Measurements from ENCODE around the gene PMIS2. TPM values are rescaled to one million over a fixed set of nuclear protein-coding genes. Genes with fewer than 3 reads are reported as not detected.

Gene PMIS2
- total RNA-seq, 2 donors from 2014 or later, result not detected

DNA sequence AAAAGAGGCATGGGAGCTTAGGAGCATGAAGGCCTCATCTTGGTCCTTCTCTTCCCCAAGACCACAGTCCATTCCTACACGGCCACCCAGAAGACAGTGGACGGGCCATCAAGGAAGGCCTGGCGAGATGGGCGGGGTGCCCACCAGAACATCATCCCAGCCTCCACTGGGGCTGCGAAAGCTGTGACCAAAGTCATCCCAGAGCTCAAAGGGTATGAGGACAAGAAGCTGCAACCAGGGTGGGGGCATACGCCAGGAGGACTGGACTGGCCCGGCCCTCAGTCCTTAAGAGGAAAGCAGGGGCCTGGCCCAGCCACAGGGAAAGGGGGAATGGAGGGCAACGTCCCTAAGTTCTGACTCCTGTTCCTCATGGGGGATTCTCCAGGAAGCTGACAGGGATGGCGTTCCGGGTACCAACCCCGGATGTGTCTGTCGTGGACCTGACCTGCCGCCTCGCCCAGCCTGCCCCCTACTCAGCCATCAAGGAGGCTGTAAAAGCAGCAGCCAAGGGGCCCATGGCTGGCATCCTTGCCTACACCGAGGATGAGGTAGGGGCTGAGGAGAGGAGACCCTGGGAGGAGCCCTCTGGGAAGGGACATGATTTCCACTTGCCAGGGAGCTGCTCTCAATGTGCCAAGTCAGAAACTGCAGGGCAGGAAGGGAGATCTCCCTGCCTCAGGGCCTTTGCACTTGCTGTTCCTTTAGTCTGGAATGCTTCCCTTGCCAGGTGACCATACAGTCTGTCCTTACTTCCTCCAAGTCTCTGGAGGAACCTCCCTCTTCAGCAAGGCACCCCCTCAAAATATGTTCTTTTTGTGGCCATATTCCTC is 42.5 kb upstream of the PMIS2 start:
- intact Hi-C loops (cut with DNase I), result no loop called here
- no peak overlapping the region for H3K27ac ChIP-seq
- no peaks in the 10 kb centered on the region for H3K9me3 ChIP-seq
- H3K27me3 ChIP-seq (replicated peaks; ENCODE audit: insufficient read depth), result no peaks in the 10 kb centered on the region
- peaks cover 6% of the 10 kb centered on the region for H3K4me1 ChIP-seq (replicated peaks)
- 90% methylated on average over 15 of the region's 15 CpGs for WGBS
- no peaks in the 10 kb centered on the region for H3K36me3 ChIP-seq
- H3K4me3 ChIP-seq, result no peak overlapping the region
- no peak for TF ChIP-seq POLR2AphosphoS5 (IDR thresholded peaks at IDR 0.05)
- TF ChIP-seq, protein P1, sequence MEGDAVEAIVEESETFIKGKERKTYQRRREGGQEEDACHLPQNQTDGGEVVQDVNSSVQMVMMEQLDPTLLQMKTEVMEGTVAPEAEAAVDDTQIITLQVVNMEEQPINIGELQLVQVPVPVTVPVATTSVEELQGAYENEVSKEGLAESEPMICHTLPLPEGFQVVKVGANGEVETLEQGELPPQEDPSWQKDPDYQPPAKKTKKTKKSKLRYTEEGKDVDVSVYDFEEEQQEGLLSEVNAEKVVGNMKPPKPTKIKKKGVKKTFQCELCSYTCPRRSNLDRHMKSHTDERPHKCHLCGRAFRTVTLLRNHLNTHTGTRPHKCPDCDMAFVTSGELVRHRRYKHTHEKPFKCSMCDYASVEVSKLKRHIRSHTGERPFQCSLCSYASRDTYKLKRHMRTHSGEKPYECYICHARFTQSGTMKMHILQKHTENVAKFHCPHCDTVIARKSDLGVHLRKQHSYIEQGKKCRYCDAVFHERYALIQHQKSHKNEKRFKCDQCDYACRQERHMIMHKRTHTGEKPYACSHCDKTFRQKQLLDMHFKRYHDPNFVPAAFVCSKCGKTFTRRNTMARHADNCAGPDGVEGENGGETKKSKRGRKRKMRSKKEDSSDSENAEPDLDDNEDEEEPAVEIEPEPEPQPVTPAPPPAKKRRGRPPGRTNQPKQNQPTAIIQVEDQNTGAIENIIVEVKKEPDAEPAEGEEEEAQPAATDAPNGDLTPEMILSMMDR (IDR thresholded peaks at IDR 0.05), result no peak
- TF ChIP-seq POLR2A (IDR thresholded peaks at IDR 0.05), result no peak
- DNase-seq (ENCODE audit: low spot score), result no peak

DNA sequence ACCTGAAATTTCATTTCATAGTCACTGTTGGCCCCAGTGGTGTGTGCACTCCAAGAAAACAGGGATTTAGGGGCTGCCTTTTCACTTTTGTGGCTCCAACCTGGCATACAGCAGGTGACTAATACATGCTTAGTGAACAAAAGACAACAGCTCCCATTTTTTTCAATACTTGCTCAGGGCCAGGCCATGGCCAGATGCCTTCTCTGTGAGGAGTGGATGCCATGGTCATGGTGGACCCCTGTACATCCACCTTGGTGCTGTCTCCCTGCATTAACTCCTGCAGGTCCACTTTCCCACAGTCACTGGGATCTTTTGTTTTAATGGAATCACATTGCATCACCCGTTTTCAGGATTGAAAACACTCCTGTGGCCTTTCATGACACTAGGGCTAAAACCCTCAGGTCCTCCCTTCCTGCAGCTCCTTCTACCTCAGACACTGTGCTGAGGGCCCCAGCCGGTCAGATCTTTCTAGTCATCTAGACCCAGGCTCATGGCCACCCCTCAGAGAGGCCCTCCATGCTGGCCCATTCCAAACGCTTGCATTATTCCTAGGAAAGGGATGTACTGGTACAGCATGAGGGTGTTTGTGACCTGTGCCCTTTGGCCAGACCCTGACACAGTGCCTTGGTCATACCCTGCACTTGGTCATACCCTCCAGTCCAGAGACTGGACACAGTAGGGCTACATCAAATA is 41.7 kb upstream of the PMIS2 start:
- intact Hi-C loops (cut with DNase I), result no loop called here
- Histone ChIP-seq H3K27me3 (replicated peaks; ENCODE audit: insufficient read depth) (no peaks in the 10 kb centered on the region), H3K4me3 (peak overlapping the region; percentile 55 to 80), H3K36me3 (no peaks in the 10 kb centered on the region), H3K9me3 (no peaks in the 10 kb centered on the region), H3K4me1 (replicated peaks) (peaks cover 6% of the 10 kb centered on the region), H3K27ac (no peak overlapping the region)
- 59% methylated on average over 3 of the region's 3 CpGs for WGBS
- no peak for TF ChIP-seq POLR2A (IDR thresholded peaks at IDR 0.05)
- no peak for TF ChIP-seq POLR2AphosphoS5 (IDR thresholded peaks at IDR 0.05)
- TF ChIP-seq, protein P1 (IDR thresholded peaks at IDR 0.05), result no peak
- no peak for DNase-seq (ENCODE audit: low spot score)

DNA sequence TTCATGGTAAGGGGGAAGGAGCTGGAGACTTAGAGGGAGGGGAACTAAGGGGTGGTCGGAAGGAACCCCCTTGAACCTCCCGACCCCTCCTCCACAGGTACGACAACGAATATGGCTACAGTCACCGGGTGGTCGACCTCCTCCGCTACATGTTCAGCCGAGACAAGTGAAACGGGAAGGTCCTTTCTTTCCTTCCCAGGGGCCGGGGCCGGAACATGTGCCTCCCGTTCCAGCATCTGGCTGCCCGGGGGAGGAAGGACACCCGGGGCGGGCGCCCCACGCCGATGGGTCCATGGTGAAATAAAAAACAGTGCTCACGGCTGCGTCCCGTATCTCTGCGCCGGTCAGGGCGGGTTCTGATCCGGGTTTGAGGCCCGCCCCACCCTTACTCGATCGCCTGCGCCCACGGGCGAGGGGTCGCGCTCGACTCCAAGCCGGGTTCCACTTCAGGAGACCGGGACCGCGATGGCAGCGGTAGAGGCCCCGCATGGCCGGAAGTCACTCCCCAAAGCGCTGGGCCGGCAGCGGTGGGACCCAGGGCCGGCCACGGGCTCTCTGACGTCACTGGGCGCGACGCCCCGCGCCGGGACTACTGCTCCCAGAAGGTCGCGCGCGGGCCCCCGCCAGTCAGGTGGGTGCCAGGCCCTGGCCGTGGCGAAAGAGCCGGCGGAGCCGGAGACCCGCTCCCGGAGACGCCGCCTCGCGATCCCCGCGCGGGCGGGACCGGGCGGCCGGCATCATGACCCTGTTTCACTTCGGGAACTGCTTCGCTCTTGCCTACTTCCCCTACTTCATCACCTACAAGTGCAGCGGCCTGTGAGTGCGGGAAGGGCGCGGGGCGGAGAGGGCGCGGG is 40.7 kb upstream of the PMIS2 start, which contains the start of gene TMEM147:
Gene TMEM147 (plus strand): TSS at position 626 of the 854 bp plus-strand sequence. CDS start 114 bp downstream, at position 740.
- TF ChIP-seq POLR2AphosphoS5 (IDR thresholded peaks at IDR 0.05), result peak; percentile 88
- TF ChIP-seq, protein P1 (IDR thresholded peaks at IDR 0.05), result no peak
- WGBS, result under 1% methylated on average over 46 of the region's 85 CpGs
- H3K36me3 ChIP-seq, result no peaks in the 10 kb centered on the region
- peak within 1 kb of the TSS; percentile 60 to 72 for H3K27ac ChIP-seq
- H3K27me3 ChIP-seq (replicated peaks; ENCODE audit: insufficient read depth), result no peaks in the 10 kb centered on the region
- peaks cover 6% of the 10 kb centered on the region for H3K4me1 ChIP-seq (replicated peaks)
- H3K9me3 ChIP-seq, result no peaks in the 10 kb centered on the region
- intact Hi-C loops (cut with DNase I), result loop anchor here (5.0 kb wide), 2 partner anchors 82 to 102 kb away; partner anchors contain the start of genes COX6B1 and RBM42
- peak; percentile 91 for DNase-seq (ENCODE audit: low spot score)
- peak within 1 kb of the TSS; percentile 55 to 80 for H3K4me3 ChIP-seq

DNA sequence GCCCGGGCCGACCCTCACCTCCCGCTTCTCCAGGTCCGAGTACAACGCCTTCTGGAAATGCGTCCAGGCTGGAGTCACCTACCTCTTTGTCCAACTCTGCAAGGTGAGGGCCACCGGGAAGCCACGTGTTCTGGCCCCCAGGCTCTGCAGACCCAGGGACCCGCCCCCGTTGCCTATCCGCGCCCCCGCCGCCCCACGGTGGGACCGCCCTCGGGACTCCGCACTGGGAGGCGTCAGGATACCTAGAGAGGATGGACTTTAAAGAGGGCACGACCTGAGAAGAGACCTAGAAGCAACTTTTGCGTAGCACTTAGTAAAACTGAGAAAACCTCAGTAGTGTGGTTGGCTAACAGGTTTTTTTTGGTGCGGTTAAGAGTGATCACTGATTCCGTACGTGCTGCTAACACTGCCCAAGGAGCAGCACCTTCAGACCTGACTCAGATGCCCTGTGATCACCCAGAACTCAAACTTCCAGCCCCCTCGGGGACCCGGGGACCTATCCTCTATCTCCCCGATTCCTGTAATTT is 40.1 kb upstream of the PMIS2 start:
- under 1% methylated on average over 27 of the region's 27 CpGs for WGBS
- no peaks in the 10 kb centered on the region for H3K27me3 ChIP-seq (replicated peaks; ENCODE audit: insufficient read depth)
- peak overlapping the region; percentile 55 to 80 for H3K4me3 ChIP-seq
- H3K27ac ChIP-seq, result peak overlapping the region; percentile 60 to 72
- TF ChIP-seq POLR2AphosphoS5 (IDR thresholded peaks at IDR 0.05), result no peak
- TF ChIP-seq POLR2A (IDR thresholded peaks at IDR 0.05), result no peak
- TF ChIP-seq, protein P1 (IDR thresholded peaks at IDR 0.05), result no peak
- no peak for DNase-seq (ENCODE audit: low spot score)
- intact Hi-C loops (cut with DNase I), result loop anchor here (5.0 kb wide), 2 partner anchors 81 to 101 kb away; partner anchors contain the start of genes COX6B1 and RBM42
- no peaks in the 10 kb centered on the region for H3K36me3 ChIP-seq
- H3K9me3 ChIP-seq, result no peaks in the 10 kb centered on the region
- peaks cover 6% of the 10 kb centered on the region for H3K4me1 ChIP-seq (replicated peaks)

Measured in prostate gland (tissue), 2 donors.